HG03159 (cell line): Measurements from ENCODE around the gene SPAG7.
A peak's percentile ranks its signal among the peaks of the same experiment; 100 is the strongest.

Experiments
- ATAC-seq: cut with Tn5 transposase; IDR thresholded peaks from one replicate; pipeline ENCODE4 v1.9.1; 2021; ENCODE audit warnings: mild to moderate bottlenecking, moderate library complexity; ENCODE audit not compliant: unreplicated experiment

The SPAG7 gene

DNA sequence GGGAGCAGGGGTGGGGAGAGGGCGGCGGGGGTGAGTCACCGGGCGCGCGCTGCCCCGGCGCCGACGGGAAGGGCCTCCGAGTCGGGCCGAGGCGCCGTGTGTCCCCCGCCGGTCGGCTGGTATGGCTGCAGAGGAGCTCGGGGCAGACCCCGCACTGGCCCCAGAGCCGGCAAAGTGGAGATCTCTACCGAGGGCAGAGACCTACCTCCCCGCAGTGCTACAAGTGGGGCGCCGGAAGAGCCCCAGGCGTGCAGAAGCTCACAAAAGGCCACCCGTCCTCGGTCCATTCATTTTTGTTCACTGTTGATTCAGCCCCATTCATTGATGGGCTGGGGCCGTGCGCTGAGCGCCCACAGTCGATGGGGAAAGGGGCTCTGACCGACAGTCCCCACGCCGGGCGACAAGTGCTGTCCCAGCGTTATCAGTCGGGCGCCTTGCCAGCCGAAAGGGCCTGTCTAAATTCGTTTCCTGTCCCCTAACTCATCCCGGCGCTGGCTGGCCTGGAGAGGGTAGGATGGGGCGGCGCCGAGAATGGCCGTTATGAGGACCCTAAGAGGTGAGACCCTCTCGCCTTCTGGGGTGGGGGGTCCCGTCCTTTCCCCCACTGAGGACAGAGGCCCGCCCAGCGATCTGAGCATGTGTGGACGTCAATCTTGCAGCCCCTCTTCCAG is 17.4 kb downstream of the SPAG7 start:
- ATAC-seq = no peak

DNA sequence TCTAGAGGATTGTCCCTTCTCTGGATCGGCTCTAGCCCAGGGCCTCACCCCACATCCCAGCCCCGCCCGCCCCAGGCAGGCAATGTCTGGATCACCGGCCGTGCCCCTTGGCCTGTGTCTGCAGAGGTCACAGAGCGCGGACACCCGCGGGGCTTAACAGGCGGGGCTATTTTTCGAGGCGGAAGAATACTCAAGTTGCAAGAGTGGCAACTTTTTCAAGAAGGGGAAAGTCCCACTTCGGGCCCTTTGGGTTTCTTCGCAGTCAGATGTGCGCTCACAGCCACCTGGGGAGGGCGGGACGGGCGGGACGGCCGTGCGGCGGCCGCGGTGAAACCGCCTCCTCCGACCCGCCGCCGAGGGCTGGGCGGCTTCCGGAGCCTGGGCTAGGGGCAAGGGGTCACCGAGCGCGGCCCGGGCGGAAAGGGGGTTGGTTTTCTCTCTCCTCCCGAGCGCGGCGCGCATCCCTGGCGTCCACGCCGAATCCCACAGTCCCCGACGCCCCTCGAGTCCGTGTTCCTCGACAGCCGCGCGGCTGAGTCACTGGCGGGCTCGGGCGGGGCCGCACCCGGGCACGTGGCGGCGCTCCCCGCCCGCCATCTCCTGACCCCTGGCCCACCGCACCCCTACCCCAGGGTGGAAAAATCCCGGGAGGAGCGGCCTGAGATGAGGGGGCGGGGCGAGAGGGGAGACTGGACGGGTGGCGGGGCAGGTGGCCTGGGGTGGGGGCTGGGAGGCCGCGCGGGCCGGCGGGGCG is 18.1 kb downstream of the SPAG7 start:
- peak; percentile 29 for ATAC-seq

DNA sequence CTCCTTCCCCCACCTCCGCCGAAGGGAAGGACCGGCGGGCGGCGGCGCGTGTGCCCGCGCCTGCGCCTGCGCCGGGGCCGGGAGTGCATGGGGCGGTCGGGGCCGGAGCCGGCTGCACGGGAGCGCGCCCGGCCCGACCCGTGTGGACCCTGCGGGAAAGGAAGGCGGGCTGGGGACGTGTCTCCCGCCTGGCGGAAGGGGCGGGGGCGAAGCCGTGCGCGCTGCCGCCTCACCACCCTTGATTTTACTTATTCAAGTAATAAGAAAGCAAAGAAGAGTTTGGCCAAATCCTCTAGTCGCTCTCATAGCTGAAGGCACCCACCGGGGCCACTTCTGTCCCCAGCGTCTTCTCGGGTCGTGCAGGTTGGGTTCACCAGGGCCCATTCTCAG is 18.7 kb downstream of the SPAG7 start:
- peak; percentile 29 for ATAC-seq

DNA sequence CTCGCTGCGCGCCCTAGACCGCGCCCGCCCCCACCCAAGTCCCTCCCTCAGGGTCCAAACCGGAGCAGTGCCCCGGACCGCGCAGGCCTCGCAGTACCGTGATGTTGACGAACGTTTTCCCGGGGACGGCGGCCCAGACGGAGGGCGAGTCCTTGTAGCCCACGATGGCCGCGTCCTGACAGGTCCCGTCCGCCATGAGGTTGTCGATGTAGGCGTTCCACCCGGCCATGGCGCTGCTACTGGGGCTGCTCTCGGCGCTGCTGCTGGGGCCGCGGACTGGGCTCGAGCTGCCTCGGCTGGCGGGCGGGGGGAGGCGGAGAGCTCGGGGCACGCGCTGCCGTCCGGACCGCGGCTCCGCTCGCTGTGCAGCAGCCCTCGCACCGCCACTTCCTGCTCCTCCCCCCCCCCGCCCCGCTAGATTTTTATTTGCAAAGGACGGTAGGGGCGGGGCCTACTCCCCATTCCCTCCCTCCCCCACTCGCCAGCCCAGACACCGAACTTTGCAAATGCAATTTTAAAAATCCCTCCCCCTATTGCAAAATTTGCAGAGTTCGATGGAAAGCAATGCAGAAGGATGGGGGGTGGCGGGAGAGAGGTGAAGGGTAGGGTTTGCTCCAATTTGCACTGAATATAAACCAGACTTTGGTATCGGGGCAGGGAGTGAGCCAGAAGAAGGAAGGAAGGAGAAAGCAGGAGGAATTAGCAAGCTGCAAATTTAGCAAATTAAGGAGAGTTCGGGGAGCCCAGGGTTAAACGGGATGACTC is 19.3 kb downstream of the SPAG7 start, which contains the start of gene PFN1:
Gene PFN1, minus strand, starts transcription at position 365 of the 765 bp plus-strand sequence. Its CDS starts 136 bp downstream, at position 229.
- peak; percentile 24 for ATAC-seq

DNA sequence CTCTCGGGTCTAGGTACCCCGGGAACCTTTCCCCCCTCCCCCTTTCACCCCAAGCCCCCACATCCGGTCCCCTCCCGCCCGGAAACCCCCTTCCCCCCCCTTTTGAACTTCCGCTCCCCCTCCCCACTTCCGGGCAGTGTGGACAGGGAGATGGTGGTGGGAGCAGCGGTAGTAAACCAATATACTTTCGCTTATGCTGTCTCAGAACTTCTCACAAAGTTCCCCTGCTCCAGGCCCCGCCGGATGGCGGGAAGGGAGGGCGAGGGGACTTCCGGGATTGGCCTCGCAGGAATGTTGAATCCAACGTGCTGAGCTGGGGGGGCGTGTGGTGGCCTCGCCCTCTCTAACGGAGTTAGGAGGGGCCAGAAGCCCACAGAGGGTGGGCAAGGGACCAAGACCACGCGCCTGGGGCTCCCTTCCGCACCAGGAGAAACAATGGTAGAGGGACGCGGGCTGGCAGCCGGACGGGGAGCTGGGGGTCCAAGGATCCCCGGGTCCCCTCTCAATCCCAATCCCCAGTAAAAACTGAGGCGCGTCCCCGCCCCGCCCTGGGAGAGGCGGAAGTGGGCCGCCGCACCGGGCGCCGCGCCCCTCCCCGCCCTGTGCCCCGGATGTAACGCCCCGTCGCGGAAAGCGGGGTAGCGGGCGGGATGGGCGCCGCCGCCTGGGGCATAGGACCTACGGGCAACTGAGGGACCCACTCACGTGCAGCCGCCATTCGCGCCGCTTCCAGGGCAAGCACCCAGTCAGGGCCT is 20.0 kb downstream of the SPAG7 start:
- ATAC-seq = no peak

DNA sequence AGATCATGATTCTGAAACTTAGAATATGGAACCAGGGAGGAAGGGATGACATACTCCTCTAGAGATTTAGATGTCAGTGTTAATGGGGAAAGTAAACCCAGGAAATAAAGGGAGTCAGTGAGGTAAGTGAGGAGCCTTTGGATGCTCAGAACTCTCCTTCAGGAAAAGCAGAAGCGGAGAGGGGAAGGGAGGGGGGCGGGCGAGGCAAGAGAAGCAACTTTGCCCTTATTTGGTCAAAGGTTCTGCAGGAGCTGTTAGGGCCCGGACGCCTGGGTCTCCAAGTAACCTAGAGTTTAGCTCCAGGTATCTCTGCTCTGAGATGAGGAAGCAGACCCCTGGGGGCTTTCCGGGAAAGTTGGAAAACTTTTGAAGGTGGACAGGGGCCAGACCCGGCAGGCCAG is 20.6 kb downstream of the SPAG7 start:
- no peak for ATAC-seq

DNA sequence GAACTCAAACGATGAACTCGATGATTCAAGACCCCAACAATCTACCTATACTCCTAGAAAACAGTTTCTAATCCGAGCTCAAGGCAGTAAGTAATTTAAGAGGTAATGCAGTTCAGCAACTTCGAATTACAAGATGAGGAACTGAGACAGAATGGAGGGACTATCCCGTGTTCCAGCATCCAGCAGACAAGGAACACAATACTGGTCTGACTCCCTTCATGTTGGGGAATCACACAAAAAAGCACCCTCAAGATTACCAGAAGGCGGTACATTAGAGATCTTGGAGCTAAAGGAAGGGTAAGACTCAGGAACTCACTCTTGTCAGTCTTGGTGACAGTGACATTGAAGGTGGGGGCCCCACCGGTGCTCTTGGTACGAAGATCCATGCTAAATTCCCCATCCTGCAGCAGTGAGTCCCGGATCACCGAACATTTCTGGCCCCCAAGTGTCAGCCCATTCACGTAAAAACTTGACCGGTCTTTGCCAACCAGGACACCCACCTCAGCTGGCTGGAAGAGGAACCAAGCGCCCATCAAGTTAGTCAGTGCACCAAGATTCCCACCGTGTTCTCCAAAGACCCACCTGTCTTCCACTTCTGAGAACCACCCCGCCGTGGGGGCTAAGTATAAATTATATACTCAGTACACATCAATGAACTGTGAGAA is 21.2 kb downstream of the SPAG7 start:
- no peak for ATAC-seq

DNA sequence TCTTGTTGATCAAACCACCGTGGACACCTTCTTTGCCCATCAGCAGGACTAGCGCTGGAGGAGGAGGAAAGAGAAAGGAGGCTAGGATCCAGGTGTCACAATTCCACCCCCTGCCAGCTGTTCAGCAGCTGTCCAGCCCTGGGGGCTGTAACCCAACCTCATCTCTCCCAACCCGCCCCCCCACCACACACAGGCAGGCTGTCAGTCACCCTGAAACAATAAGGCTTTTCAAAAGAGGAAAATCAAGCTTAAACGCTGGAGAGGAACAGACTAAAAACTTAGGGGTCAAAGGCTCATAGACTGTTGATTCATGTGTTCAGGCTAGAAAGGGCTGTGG is 21.7 kb downstream of the SPAG7 start:
- ATAC-seq = no peak

DNA sequence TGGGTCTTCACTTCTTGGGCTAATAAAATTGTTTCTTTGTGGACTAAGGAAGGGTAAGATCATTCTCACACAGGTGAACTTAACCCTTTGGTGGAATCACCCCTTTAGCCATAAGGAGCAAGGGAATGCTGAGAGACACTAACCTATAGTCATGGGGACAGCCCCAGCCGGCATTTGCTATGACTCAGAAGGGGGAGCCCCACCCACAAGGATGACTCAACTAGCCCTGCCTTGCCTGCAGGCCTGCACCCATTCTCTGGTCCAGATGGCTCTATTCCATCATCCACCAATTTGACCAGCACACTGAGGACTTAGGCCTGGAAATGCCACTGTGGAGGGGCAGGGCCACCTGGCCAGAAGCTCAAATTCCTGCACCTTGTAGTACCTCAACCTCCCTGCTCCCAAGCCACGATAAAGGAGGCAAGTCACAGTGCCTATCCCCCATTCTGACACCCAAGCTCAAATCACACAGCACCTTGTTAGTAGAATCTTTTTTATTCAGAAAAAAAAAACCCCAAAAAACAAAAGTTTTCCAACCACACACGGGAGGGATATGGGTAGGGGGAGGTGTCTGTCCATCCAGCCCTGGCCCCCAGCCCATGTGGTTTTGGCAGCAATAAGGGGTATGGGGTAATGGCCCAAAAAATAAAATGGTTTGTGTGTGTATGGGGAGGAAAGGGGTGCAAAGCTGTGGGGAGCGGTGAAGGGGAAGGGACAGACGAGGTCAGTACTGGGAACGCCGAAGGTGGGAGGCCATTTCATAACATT is 22.3 kb downstream of the SPAG7 start:
- ATAC-seq = no peak

DNA sequence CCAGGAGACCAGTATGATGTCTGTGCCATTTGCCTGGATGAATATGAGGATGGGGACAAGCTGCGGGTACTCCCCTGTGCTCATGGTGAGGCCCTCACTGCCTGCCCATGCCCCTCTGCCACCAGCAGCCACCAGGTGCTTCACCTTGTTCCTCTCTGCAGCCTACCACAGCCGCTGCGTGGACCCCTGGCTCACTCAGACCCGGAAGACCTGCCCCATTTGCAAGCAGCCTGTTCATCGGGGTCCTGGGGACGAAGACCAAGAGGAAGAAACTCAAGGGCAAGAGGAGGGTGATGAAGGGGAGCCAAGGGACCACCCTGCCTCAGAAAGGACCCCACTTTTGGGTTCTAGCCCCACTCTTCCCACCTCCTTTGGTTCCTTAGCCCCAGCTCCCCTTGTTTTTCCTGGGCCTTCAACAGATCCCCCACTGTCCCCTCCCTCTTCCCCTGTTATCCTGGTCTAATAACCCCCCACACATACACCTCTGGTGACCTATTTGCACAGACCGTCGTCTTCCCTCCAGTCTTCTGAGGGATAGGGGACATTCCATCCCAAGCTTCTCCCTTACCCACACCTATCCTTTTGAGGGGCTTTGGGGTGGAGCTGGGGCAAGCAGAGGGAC is 23.0 kb downstream of the SPAG7 start:
- no peak for ATAC-seq

DNA sequence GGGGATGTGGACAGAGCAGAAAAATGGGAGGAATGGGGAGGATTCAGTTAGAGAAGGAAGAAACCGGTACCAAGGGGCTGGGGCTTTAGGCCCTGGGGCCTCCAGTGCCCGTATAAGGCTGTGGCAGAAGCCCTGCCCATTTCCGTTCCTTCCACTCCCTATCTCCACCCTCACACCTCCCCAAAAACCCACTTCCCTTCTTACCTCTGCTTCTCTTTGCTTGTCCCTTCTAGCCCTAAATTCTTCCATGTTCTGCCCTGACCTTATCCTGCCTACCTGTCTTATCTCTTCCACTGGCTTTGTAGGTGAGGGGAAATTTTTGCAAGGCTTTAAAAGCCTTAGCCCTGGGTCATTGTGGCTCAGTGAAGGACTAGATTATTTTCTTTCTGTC is 23.5 kb downstream of the SPAG7 start:
- no peak for ATAC-seq

DNA sequence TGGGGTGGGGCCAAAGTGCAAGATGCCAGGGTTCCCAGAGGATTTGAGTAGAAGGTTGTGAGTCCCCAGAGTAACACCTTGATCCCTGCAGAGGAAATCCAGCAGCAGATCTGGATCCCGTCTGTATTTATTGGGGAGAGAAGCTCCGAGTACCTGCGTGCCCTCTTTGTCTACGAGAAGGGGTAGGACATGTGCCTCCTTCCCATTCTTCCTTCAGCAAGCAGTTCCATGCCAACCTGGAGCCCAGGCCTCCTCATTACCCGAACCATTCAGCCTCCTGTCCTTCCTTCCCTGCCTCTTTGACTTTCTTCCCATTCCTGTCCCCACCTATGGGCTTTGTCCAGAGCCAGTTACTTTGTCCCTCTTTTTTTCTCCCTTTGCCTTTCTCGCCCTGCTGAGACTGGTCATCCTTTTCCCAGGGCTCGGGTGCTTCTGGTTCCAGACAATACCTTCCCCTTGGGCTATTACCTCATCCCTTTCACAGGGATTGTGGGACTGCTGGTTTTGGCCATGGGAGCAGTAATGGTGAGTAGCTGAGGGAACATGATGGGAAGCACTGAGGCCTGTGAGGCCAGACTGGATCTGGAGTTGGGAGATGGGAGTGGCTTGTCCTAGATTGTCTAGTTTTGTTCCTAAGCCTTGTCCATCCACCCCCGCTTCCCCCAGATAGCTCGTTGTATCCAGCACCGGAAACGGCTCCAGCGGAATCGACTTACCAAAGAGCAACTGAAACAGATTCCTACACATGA is 24.7 kb downstream of the SPAG7 start:
- ATAC-seq = no peak

DNA sequence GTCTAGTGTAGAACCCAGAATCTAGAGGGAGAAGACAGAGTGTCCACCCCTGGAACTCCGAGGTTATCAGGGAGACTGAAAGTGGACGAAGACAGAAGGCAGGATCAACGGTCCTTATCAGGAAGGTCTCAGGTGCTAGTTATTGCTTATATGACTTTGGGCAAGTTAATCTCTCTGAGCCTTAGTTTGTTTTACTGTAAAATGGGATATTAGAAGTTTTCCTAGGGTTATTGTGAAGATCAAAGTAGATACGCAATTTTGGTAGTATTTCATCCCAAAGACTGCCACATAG is 26.4 kb downstream of the SPAG7 start:
- no peak for ATAC-seq

DNA sequence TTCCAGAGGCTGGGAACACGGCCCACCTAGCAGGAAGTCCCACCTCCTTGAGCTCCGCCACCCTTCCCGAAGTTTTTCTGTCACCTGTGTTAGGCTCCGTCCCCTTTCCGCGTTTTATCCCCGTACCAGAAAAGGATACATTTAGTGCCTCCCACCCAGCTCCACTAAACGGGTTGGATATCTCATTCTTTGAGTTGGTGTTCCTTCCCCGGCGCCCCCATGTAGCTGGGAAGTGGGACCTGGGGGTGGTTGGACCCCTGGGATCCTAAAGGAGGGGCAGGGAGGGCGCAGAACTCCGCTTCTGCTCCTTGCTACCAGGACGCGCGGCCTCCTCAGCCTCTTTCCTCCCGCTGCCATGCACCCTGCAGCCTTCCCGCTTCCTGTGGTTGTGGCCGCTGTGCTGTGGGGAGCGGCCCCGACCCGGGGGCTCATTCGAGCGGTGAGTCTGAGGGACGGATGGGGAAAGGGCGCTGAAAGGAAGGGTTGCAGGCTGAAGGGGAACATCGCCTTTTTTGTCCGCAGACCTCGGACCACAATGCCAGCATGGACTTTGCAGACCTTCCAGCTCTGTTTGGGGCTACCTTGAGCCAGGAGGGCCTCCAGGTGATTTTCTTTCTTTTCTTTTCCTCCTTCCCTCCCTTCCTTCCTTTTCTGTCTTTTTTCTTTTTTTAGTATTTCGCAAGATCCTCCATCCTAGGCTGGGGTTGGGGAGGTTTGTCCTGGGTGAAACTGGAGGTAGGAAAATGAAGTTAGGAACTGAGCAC is 26.9 kb downstream of the SPAG7 start:
- no peak for ATAC-seq

DNA sequence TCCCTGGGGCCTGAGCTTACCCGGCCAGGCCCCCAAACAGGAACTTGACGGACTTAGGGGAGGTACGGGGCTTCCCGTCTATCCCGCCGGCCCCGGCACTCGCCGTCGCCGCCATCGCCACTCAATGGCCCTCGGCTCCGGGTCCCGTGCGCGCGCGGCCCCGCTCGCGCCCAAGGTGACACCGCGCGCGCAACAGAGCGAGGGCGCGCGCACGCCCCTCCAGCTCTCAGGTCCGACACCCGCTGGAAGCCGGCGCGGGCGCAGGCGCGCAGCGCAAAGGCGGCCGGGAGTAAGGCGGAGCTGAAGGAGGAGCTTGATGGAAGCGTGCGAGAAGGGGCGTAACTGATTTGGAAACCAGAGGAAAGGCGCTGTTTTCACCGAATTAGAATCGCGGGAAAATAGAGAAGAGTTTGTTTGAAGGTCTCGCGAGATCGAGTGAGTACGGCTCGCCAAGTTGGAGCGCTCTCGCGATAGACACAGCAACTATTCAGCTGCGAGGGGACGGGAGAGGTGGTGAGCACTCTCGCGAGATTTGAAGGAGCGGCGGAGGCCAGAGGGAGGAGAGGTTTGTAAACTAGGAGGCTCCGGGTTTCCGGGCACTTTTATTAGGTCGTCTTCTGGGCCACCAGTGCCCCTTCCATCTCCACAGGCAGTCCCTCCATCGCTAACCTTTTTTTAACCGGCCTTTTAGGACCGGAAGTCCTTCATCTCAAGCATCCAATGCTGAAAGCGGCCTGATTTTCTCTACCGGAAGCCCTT is 27.6 kb downstream of the SPAG7 start, which contains the start of the genes RNF167 and SLC25A11:
Gene RNF167, plus strand, starts transcription at position 473 of the 759 bp plus-strand sequence. CDS start 642 bp downstream, outside the sequence.
Gene SLC25A11, minus strand, starts transcription at position 251 of the 759 bp plus-strand sequence. Its CDS starts 136 bp downstream, at position 115.
- ATAC-seq = peak; percentile 68

DNA sequence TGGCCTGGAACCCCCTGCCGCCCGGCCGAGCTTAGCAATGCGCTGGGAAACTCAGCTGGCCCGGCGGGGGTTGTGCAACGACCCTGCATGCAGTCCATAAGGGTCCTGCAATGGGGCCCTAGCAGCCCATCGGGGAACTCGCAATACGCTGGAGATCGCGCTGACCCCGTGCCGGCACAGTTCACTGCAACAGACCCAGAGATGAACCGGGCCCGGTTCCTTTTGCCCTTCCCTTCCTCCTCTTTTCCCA is 28.1 kb downstream of the SPAG7 start:
- no peak for ATAC-seq

DNA sequence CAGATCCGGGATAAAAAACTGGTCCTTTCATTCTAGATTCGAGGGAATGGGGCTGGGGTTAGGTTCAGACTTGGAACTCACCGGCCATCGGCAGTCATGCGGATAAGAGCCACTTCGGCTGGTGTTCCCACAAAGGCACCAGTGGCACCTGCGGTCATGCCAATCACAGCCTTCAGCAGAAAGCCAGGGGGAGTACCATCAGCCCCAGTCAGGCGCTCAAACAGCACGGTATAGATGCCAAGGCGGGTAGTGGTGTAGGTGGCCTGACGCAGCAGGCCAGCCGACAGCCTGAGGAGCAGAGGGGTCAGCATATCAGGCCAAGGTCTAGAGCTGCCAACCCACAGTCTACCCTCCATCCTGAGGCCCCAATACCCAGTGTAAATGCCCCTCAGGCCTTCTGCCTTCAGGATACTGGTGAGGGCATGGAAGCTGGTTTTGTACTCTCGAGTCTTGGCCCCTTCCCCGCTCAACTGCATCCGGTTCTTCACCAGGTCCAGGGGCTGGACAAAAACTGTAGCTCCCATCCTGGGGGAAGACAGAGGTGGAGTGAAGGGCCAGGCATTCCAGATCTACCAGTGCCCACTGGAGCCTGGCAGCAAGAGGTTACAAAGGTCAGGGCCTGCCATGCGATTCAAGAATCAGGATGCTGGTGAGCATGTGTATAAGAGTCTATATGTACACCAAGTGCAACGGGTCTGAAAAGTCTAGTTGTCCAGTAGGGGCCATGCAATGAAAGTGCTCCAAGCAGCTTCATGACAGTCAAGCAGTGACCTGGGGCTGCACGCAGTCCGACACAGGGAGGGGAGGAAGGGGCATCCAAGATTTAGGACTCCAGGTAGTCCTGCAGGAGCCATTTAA is 28.7 kb downstream of the SPAG7 start:
- ATAC-seq = no peak
